22Rv1 (cell line): Measurements from ENCODE around the gene EXD3.

Experiments
- H3K27ac ChIP-seq: fragments of 450-650 bp; 2 replicates; pipeline ENCODE4 v1.5.1; 2017
- ZFX ChIP-seq: fragments of 450-650 bp; IDR thresholded peaks from 2 replicates; pipeline ENCODE4 v1.6.1; 2017; ENCODE audit warnings: antibody characterized with exemption, borderline replicate concordance
- TF ChIP-seq, protein P1 (sequence below): fragments of 450-650 bp; IDR thresholded peaks from 2 replicates; pipeline ENCODE4 v1.5.1; 2017; ENCODE audit warnings: mild to moderate bottlenecking

The EXD3 gene

GRCh38 chr9:137297966-137298365 is 125.0 kb downstream of the EXD3 start:
- peak overlapping the region; percentile 27 for H3K27ac ChIP-seq
- TF ChIP-seq ZFX = no peak
- TF ChIP-seq, protein P1, sequence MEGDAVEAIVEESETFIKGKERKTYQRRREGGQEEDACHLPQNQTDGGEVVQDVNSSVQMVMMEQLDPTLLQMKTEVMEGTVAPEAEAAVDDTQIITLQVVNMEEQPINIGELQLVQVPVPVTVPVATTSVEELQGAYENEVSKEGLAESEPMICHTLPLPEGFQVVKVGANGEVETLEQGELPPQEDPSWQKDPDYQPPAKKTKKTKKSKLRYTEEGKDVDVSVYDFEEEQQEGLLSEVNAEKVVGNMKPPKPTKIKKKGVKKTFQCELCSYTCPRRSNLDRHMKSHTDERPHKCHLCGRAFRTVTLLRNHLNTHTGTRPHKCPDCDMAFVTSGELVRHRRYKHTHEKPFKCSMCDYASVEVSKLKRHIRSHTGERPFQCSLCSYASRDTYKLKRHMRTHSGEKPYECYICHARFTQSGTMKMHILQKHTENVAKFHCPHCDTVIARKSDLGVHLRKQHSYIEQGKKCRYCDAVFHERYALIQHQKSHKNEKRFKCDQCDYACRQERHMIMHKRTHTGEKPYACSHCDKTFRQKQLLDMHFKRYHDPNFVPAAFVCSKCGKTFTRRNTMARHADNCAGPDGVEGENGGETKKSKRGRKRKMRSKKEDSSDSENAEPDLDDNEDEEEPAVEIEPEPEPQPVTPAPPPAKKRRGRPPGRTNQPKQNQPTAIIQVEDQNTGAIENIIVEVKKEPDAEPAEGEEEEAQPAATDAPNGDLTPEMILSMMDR = no peak

- TF ChIP-seq ZFX = no peak
- TF ChIP-seq, protein P1 = no peak
- H3K27ac ChIP-seq = 0 out of 2 replicates have a peak overlapping the region, but pooled peaks have one; percentile 10
Measured at GRCh38 chr9:137296670-137297664, 126.0 kb downstream of the EXD3 start.

GRCh38 chr9:137295849-137296669 is 126.9 kb downstream of the EXD3 start:
- no peak for TF ChIP-seq ZFX
- TF ChIP-seq, protein P1 = no peak
- no peak overlapping the region for H3K27ac ChIP-seq

- no peak overlapping the region for H3K27ac ChIP-seq
- TF ChIP-seq, protein P1 = peak; percentile 93
- TF ChIP-seq ZFX = no peak
Measured at GRCh38 chr9:137295238-137295811, 127.6 kb downstream of the EXD3 start.

GRCh38 chr9:137294681-137295237 is 128.2 kb downstream of the EXD3 start:
- TF ChIP-seq ZFX = no peak
- TF ChIP-seq, protein P1 = no peak
- peak overlapping the region; percentile 59; the same call in 1 of the 2 replicates for H3K27ac ChIP-seq

GRCh38 chr9:137294091-137294680 is 128.8 kb downstream of the EXD3 start:
- TF ChIP-seq, protein P1 = no peak
- no peak for TF ChIP-seq ZFX
- H3K27ac ChIP-seq = peak overlapping the region; percentile 59
